GM12878 (cell line): ENCODE results near the gene VPS13C.

Experiments used
- MYC ChIP-seq: IDR thresholded peaks from 2 replicates; pipeline ENCODE4 v1.6.1; 2011; ENCODE audit warnings: mild to moderate bottlenecking, low read length, moderate library complexity, inconsistent platforms; ENCODE audit not compliant: insufficient read depth, insufficient replicate concordance, insufficient read length, severe bottlenecking
- YY1 ChIP-seq: IDR thresholded peaks from 2 replicates; pipeline ENCODE4 v1.6.1; 2011; ENCODE audit warnings: low read depth, mild to moderate bottlenecking, low read length
- TF ChIP-seq, protein P1 (sequence below), 3 experiments: IDR thresholded peaks in 2 of 3; conservative IDR thresholded peaks in 1 of 3; 2 replicates each; pipeline ENCODE4 v1.5.1; 2011; ENCODE audit warnings: low read depth in 3 of 3, low read length in 3 of 3, mild to moderate bottlenecking in 3 of 3, control low read depth in 2 of 3, moderate library complexity in 2 of 3, inconsistent platforms in 1 of 3, mixed read lengths in 1 of 3; ENCODE audit not compliant: control insufficient read depth in 2 of 3, insufficient read depth in 1 of 3; ENCODE audit errors: extremely low read depth in 1 of 3

DNA sequence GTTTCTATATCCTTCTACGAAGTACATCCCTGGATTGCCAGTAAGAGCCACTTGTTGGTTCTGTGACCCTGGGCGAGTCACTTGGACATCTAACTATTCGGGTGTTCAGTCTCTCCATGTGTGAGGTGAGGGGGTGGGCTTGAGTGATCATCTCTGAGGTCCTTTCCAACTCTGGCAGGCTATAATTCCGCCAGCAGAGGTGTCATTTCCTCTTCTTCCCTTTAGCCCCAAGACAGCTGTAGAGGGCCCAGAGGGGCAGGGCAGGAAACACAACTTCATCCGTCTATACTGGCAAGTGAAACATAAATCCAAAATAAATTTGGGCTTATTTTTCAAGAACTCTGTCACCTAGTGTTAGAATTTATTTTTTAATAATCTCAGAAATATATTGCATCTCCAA lies 44.6 kb upstream of the VPS13C start:
- TF ChIP-seq YY1 (no peak), MYC (no peak)
- TF ChIP-seq, protein P1, sequence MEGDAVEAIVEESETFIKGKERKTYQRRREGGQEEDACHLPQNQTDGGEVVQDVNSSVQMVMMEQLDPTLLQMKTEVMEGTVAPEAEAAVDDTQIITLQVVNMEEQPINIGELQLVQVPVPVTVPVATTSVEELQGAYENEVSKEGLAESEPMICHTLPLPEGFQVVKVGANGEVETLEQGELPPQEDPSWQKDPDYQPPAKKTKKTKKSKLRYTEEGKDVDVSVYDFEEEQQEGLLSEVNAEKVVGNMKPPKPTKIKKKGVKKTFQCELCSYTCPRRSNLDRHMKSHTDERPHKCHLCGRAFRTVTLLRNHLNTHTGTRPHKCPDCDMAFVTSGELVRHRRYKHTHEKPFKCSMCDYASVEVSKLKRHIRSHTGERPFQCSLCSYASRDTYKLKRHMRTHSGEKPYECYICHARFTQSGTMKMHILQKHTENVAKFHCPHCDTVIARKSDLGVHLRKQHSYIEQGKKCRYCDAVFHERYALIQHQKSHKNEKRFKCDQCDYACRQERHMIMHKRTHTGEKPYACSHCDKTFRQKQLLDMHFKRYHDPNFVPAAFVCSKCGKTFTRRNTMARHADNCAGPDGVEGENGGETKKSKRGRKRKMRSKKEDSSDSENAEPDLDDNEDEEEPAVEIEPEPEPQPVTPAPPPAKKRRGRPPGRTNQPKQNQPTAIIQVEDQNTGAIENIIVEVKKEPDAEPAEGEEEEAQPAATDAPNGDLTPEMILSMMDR (IDR thresholded peaks at IDR 0.05 in 2 of 3, conservative IDR thresholded peaks at IDR 0.05 in 1 of 3; ENCODE audit: control insufficient read depth in 2 of 3, extremely low read depth in 1 of 3, insufficient read depth in 1 of 3, low read depth in 3 of 3, low read length in 3 of 3), result no peak
